HG03469 (cell line): ENCODE data around the gene RTP5.

Experiments used
- ATAC-seq: cut with Tn5 transposase; IDR thresholded peaks from one replicate; pipeline ENCODE4 v1.9.1; 2021; ENCODE audit warnings: mild to moderate bottlenecking, moderate library complexity, moderate number of reproducible peaks; ENCODE audit not compliant: unreplicated experiment

Gene RTP5

DNA sequence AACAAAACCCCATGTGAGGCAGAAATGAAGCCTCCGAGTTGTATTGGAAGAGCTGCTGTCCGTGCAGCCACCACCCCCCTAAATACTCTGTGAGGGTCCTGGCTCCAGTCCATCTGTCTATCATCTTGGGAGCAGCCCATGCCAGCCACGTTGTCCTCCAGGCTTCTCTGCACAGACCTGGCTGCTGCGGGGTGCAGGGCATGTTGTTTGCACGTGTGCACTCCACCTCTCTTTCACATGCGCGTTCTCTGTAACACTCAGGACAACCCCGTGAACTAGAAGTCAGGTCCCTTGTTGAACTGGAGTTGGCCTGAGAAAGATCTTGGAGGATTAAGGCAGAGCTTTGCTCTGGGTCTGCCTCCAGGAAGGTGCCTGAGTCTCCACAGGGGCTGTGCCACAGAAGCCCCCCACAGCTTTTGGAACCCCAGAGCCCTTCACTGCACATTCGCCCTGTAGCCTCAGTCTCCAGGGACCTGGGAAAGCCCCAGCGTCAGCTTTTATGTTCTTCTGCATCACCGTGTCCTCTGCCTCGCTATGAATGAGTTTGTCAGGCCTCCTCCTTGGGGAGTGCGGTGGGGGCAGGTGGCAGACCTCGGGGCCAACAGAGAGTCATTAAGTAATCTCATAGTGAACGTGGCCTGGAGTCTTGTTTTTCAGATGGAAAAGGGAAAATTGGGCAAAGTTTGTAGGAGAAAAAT, 16.6 kb downstream of the RTP5 start:
- no peak for ATAC-seq

DNA sequence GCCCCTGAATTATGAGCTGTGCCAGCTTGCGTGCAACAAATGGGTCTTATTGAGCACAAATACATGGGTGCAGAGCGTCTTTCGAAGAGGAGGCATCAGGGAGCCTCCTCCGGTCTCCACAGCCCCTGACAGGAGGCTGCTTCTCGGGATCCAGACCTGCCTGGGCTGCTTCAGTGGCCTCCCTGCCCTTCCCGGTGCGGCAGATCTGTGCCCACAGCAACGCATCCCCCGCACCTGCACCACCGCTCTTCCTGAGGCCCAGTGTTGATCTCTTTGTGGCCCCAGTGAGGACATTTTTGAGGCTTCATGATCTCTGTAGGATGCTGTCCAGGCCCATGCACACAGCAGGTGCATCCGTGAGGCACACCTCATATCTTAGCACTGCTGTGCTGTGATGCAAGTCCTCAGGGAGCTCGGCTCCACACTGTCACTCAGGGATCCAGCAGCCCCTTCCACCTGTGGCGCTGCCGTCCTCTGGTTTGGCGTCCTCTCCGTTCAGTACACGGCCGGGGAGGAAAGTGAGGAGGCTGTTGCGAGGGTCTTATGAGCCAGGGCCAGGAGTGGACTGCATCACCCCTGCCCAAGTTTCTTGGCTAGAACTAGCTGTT, 17.4 kb downstream of the RTP5 start:
- ATAC-seq: no peak

DNA sequence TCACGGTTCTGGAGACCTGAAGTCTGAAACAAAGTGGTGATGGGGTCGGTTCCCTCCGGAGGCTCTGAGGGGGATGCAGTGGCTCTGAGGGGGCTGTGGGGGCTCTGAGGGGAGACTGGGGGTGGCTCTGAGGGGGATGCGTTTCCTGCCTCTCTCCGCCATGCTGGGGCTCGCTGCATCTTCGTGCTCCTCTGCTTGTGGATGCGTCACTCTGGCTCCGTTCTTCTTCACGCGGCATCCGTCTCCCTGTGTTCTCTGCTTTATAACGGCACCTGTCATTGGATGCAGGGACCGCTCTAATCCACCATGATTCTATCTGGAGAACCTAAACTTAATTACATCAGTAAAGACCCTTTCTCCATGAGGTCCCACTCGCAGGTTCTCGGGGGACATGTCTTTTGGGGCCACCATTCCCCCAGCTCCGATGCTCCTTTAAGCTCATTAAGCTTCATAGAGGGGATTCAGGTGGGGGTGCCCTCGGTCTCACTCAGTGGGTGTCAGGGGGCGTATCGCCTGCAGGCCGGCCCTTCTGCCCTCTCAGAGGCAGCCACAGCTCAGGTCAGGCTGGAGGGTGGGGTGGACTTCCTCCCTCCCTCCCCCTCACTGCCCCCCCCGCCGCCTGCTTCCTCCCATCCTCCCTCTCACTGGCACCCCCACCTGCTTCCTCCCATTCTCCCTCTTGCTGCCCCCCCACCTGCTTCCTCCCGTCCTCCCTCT, 18.4 kb downstream of the RTP5 start:
- no peak for ATAC-seq

DNA sequence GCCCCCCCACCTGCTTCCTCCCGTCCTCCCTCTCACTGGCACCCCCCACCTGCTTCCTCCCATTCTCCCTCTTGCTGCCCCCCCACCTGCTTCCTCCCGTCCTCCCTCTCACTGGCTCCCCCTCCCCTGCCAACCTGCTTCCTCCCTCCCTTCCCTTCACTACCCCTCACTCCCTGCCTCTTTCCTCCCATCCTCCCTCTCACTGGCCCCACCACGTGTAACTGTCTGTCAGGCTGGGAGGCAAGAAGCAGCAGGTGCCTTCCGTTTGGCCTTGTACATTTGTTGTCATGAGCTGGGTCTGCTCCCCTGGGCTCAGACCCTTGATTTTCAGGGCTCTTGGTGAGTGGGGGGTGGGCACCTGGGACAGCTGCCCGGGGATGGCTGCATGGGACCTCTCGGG, 19.1 kb downstream of the RTP5 start:
- no peak for ATAC-seq

DNA sequence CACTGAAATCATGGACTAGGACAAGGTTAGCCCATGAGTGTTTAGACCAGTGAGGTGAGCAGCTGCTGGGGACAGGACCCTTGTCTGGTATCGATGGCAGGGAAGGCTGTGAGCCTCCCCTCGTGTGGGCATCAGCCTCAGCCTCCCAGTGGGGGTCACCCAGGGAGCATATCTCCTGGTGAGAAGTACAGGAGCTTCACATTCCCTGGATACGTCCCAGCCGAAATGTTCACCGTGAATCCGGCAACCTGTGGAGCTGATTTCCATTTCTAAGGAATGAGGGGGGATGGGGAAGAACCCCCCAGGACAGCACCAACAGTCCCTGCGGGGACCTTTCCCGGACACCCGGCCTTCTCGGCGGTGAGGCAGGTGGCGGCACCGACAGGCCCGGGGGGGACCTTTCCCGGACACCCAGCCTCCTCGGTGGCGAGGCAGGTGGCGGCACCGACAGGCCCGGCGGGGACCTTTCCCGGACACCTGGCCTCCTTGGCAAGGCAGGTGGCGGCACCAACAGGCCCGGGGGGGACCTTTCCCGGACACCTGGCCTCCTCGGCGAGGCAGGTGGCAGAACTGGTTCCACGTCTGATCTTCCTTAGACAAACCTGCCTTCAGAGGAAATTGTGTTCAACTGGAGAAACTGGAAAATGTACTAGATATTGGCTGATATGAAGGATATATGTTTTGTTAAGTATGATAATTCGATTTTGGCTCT, 21.2 kb downstream of the RTP5 start:
- no peak for ATAC-seq

DNA sequence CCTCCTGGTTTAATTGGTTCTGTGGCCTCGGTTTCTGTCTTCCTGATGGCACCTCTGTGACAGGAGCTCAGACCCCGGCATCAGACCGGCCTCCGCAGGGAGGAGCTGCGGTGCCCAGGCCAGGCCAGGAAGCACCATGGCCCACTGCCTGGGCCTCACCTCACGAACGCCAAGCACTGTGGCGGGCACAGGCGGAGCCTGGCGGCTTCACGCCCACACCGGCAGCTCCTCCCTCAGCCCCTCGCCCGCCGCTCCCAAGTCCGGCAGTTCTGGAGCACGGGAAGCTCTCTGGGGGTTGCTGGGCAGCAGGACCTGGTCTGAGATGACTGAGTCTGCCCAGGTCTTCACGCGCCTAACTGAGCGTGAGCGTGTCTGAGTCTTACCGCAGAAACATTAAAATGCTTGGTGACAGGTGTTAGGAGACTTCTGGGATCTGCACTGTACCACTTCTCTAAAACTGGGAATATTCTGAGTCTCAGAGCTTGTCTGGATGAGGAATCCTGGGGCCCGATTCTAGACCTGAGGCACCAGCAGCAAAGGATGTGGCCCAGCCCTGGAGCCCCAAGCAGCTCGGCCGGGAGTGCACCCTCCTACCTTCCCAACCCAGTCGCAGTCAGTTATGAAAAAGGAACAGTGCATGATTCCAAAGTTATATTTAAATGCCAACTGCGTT, 21.9 kb downstream of the RTP5 start:
- ATAC-seq: no peak

DNA sequence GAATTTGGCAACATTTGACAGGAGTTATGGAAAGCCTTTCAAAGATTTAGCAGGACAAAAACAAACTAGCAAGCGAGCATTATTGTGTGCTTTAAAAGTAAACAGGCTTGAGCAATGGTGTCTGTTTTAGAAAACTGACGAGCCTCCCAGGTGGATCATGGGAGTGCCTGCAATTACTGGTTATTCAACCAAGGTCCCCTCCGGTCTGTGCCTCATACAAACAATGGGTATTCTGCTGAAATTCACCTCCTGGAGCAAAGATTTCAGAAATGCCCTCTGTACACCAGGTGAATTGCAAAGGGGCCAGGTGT, 22.4 kb downstream of the RTP5 start:
- no peak for ATAC-seq

DNA sequence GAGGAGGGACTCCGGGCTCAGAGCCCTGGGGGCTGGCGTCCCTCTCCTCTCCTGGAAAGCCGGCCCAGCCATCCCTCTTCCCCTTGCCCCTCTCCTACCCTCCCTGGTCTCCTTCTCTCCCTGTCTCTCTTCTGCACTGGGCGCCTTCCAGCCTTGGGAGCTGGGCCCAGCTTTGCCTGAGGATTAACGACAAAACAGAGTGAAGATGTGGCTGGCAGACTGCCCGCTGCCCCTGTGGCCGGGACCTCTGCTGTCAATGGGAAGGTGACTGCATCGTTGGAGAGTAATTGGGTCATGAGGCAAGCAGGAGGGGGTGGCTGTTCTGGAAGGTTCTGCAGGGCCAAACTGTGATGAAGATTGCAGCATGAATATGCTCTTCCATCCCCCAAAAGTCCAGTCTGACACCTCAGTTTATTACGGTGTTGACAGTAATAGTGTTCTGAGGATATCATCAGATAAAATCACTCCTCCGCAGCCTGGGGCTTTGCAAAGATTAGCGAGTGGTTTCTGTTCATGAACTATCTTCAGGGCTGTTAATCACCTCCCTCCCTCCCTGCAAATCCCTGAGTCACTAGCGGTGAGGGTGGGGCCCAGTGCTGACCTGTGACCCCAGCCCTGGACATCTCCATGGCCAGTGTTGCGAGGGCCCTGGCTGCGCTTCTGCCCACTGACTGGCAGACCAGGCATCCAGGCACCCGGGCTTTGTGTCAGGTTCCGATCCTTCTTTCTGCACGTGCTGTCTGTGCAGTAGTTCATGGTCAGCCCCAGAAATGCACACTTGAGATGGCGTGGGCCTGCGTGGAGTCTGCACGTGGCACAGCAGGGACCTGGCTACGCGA, 23.0 kb downstream of the RTP5 start:
- ATAC-seq: no peak

DNA sequence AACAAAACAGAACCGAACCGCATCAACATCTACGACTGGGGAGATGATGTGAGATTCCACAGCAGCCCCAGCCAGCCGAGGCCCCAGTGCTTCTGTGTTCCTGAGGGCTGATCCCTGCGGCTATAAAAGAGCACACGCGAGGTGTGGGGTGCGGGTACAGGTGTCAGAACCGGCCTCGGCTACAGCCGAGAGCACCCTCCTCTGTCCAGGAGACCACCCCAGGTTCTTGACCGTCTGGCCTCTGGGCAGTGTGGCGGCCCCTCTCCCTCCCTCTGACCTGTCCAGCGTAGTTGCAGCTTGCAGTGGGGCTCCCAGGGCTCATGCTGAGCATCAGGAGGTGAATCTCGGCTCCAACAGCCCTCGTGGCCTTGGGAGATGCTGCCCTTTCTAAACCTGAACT, 23.7 kb downstream of the RTP5 start:
- no peak for ATAC-seq

DNA sequence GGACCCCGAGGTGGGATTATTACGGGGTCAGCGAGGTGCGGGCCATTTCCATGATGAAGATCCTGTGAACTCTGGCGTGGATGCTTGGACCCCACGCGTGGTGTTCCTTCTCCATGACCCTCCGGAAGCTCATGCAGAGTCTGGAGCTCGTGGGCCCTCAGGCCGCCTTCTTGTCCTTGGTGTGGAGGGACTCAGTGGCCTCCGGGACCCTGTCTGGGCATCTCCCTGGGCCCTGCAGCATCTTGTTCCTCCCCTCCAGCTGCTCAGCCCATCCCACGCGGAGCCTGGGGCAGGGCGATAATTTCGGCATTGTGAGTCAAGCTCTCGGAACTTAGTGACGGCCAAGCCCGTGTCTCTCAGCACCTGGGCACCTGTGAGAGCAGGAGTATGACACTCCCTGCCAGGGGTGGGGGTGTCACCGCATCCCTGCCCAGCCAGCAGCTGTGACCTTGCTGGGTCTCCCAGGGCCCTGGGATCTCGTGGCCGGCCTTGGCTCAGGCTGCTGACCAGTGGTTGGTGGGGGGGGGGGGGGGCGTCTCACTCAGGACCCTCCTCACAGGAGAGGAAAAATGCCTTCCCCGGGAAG, 24.6 kb downstream of the RTP5 start:
- ATAC-seq: no peak

DNA sequence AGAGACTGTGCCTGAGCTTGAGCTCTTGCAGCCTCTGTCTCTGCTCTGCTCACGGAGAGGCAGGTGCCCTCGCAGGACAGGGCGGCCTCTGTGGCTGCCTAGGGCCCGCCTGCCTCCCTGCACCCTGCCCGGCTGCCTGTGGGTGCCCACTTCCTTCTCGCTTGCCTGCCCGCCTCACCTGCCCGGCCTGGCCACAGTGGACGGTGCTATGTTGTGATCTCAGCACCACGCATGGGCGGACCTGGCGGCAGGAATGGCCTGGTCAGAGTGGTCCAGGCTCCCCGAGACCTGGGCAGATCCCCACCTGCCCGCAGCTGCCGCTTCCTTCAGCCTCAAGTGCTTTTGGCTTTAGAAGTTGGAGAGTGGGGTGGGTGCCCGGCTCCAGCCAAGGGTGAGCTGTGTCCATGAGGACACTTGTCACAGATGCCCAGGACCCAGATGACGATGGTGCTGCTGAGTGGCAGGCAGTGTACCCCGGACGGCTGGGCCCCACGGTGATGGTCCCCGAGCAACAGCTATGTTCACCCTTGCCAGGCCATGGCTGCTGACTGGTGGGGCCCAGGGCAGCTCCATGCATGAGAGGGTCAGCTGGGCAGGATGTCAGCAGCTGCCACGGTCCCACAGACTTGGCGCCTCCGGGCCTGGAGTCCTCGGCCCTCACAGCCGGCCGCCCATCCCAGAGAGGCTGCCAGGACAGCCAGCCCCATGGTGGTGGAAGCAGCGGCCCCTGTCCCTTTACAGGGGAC, 25.3 kb downstream of the RTP5 start:
- no peak for ATAC-seq

DNA sequence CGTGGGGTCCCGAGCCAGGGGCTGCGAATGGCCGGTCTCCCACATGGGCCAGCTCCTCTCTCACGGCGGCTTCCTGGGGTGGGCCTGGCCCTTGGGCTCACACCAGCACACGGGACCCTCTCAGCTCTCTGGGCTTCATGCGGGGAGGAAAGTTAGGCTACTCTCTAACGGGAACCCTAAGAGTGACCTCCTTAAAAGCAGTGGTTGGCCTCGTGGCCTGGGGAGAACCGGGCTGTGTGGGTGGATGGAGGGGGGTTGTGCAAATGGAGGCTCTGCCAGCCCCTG, 25.8 kb downstream of the RTP5 start:
- ATAC-seq: no peak

DNA sequence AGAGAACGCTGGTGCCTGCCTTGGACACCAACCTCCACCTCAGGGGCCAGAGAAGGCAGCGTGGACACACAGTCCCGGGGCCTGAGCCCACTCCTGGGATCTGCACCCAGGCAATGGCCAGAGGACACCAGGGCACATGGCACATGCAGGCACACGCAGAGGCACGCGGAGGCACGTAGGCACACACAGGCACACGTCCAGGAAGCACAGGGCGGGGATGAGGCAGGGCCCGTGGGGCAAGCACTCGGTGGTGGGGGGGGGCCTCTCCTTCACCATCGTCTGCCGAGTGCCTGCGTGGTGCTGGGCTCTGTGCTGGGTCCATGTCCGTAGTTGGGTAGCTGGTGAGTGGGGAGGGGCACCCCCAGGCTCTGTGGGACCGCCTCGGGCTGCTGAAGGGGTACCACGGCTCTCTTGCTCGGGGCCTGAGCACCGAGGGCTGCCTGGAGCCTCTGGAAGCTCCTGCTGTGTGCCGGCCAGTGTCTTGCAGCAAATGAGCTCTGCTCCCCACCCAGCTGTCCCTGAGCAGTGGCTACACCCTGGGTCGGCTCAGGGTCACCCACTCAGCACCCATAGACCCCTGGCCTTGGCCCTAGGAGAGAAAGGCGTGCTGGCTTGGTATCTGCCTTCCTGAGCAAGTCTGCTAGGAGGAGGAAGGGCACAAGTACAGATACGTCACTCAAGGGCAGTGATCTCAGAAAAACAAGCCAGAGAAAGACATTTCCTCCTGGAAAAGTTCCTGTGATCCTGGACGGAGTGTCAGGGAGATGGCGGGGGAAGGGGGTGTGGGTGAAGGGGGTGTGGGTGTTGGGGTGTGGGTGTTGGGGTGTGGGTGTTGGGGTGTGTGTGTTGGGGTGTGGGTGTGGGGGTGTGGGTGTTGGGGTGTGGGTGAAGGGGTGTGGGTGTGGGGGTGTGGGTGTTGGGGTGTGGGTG, 26.4 kb downstream of the RTP5 start:
- no peak for ATAC-seq

DNA sequence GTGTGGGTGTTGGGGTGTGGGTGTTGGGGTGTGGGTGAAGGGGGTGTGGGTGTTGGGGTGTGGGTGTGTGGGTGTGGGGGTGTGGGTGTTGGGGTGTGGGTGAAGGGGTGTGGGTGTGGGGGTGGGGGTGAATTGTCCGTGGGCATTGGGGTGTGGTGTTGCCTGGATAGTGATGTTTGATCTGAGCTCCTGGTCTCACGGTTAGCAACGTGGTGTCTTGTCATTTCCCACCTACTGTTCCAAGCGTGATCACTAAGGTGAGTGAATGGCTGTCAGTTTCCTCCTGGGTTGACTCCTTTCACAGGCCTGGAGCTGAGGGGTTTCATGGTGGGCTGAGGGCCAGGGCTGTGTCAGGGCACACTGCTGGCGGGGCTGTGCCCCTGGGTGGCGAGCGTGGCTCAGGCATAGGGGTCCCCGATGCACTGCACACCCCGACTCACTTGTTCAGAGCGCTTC, 27.2 kb downstream of the RTP5 start:
- ATAC-seq: no peak

DNA sequence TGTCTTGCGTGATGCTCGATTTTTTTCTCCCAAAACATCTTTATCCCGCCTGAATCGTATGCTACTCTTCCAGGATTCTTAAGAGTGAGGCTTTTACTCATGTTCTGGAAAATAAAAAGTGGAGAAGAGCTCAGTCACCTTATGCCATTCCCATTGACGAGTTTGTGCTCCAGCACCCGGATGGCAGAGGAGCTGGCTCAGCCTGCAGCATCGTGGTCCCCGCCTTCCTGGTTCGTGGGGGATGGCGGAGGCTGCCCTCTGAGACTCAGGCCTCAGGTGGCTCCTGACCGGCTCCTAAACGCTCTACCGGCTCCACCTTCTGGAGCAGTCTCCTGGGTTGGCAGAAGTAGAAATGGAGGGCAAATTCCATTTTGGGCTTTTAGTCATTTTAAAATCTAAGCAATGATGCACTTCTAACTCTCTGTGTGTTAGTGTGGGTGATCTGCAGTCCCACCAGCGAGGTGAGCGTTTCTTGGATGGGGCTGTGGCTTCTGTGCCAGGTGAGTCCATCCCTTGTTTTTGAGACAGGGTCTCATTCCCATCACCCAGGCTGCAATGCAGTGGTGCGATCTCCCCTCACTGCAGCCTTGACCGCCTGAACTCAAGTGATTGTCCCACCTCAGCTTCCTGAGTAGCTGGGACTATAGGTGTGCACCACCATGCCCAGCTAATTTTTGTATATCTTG, 27.8 kb downstream of the RTP5 start:
- ATAC-seq: no peak

DNA sequence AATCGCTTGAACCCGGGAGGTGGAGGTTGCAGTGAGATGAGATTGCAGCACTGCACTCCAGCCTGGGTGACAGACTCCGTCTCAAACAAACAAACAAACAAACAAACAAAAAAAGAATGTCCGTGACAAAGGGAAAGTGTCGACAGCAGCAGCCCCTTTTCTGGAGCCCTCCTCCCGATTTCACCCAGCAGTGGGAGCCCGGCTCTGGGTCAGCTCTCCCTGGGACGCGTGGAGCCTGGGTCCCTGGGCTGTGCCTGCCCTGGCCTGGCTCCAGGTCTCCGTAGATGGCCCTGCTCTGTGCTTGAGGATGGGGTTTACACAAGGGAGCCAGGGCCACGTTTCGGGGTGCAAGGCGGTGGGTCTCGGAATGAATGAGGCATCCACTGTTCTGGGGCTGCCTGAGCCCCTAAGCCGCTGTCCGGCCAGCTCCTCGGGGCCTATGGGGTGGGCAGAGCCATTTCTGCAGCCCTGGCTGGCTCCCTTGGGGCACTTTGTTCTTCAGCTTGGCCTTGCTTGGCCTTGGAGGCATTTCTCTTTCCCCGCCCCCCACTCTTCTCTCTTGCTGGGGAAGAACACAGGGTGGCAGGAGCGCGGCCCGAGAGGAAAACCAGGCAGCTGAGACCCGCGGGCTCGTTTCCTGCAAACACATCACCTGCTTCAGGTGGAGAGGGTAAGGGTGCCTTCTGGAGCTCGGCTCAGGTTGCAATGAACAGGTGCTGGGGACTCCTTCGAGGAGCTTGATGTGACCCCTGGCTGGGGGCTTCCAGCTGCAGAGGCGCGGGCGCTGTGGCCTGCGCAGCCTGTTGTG, 29.1 kb downstream of the RTP5 start:
- ATAC-seq: no peak
